Stimulated activated effector memory CD8-positive, alpha-beta T cell treated with anti-CD3 and anti-CD28 coated beads, Interleukin-12 subunit alpha, Interleukin-12 subunit beta, amount 100 ng/mL, for 72 hours (primary cell): ENCODE measurements around the gene FASTKD3.
A peak's percentile ranks its signal among the peaks of the same experiment; 100 is the strongest.

Experiments
- ATAC-seq: fragments of 150-1000 bp; cut with Tn5 transposase; 2 replicates; pipeline ENCODE4 v1.10.0; 2021
- DNase-seq, 2 donors: peaks; one replicate each; pipeline ENCODE4 v3.0.0; 2021 to 2022; ENCODE audit warnings: low spot score in 2 of 2
- H3K27ac Mint-ChIP-seq: one replicate; pipeline ENCODE4 v1.8.0; 2022; ENCODE audit warnings: mild to moderate bottlenecking, mixed read lengths
- H3K36me3 Mint-ChIP-seq: one replicate; pipeline ENCODE4 v1.8.0; 2022; ENCODE audit warnings: mild to moderate bottlenecking, mixed read lengths
- H3K4me1 Mint-ChIP-seq: one replicate; pipeline ENCODE4 v1.8.0; 2022; ENCODE audit warnings: mixed read lengths
- H3K4me3 Mint-ChIP-seq: one replicate; pipeline ENCODE4 v1.8.0; 2022; ENCODE audit warnings: mild to moderate bottlenecking, mixed read lengths
- H3K9me3 Mint-ChIP-seq: one replicate; pipeline ENCODE4 v1.8.0; 2022; ENCODE audit warnings: mixed read lengths

The FASTKD3 gene

DNA sequence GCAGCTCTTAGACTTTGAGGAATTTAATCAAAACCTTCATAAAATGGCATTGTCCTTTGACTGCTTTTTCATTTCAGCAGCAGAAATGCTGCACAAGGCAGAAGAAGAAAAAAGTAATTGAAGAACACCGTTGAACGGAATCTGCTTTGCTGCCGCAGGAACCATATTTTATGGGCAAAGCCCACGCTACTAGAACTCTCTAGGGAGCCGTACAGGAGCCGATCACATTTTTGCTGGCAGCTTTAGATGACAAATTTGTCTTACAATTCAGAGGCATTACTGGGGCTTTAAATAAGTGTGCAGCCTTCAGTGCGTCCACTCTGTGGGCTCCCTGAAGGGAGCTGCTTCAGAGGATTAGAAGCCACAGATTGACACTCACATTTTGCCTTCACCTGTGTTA is 23.3 kb downstream of the FASTKD3 start:
- H3K36me3 Mint-ChIP-seq = no peaks in the 10 kb centered on the region
- H3K9me3 Mint-ChIP-seq = no peaks in the 10 kb centered on the region
- no peak overlapping the region for H3K27ac Mint-ChIP-seq
- no peak for DNase-seq
- H3K4me3 Mint-ChIP-seq = no peak overlapping the region
- no peak for ATAC-seq
- no peaks in the 10 kb centered on the region for H3K4me1 Mint-ChIP-seq

DNA sequence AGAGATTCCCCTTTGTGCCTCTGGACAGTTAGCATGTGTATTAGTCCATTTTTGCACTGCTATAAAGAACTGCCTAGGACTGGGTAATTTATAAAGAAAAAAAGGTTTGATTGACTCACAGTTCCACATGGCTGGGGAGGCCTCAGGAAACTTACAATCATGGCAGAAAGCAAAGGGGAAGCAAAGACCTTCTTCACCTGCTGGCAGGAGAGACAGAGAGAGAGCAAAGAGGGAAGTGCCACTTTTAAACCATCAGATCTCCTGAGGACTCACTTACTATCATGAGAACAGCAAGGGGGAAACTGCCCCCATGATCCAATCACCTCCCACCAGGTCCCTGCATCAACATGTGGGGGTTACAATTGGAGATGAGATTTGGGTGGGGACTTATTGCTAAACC is 23.9 kb downstream of the FASTKD3 start:
- DNase-seq (no peak), ATAC-seq (no peak)
- Mint-ChIP-seq H3K27ac (no peak overlapping the region), H3K9me3 (no peaks in the 10 kb centered on the region), H3K36me3 (no peaks in the 10 kb centered on the region), H3K4me3 (no peak overlapping the region), H3K4me1 (no peaks in the 10 kb centered on the region)

DNA sequence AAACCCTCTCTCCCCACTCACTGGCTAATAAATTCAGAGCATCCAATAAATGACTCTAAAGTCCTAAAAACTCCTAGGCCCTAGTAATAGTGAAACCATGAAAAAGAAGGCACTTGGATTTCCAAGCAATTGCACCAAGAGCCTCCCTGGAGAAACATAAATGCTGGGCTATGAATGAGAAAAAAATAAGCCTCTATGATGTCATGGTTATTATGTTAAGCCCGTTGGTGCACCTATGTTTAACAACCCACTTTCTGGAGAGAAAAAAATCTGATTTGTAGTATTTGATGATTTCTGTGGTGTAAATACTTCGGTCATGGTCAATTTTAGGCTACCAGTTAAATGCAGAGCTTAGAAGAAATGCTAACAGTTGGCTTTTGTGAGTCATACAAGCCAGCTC is 26.3 kb downstream of the FASTKD3 start:
- H3K4me3 Mint-ChIP-seq = no peak overlapping the region
- H3K27ac Mint-ChIP-seq = no peak overlapping the region
- no peaks in the 10 kb centered on the region for H3K36me3 Mint-ChIP-seq
- no peaks in the 10 kb centered on the region for H3K9me3 Mint-ChIP-seq
- no peak for ATAC-seq
- no peaks in the 10 kb centered on the region for H3K4me1 Mint-ChIP-seq
- DNase-seq = no peak

DNA sequence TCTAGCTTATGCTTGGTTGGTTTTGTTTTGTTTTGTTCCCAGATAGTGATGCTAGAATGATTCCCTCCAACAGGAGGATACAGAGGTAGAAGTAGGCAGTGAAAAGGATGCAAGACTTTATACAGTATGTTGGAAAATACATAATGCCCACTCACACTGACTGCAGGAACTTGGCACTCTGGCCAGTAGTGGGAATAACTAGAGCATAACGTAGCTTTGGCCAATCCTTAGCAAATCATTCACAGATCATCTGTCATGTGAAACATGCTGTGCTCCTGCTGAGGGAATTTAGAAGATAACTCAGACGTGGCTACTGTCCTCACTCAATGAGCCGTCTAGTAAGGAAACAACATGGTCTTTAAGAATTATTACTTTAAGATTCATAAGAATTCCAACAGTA is 31.4 kb downstream of the FASTKD3 start:
- no peak overlapping the region for H3K27ac Mint-ChIP-seq
- H3K4me1 Mint-ChIP-seq = no peaks in the 10 kb centered on the region
- DNase-seq (no peak), ATAC-seq (no peak)
- no peaks in the 10 kb centered on the region for H3K36me3 Mint-ChIP-seq
- no peak overlapping the region for H3K4me3 Mint-ChIP-seq
- no peaks in the 10 kb centered on the region for H3K9me3 Mint-ChIP-seq

DNA sequence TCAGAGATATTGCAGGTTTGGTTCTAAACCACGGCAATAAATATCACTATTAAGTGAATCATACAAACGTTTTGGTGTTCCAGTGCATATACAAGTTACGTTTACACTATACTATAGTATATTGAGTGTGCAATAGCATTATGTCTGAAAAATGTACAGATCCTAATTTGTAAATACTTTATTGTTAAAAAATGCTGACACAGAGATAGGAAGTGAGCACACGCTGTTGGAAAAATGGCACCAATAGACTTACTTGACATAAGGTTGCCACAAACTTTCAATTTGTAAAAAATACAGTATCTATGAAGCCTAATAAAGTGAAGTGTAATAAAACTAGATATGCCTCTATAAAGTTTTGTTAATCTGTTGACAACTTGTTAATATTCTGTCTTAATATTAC is 33.8 kb downstream of the FASTKD3 start:
- Mint-ChIP-seq H3K4me3 (no peak overlapping the region), H3K36me3 (no peaks in the 10 kb centered on the region), H3K4me1 (no peaks in the 10 kb centered on the region), H3K9me3 (no peaks in the 10 kb centered on the region), H3K27ac (no peak overlapping the region)
- DNase-seq (no peak), ATAC-seq (no peak)

DNA sequence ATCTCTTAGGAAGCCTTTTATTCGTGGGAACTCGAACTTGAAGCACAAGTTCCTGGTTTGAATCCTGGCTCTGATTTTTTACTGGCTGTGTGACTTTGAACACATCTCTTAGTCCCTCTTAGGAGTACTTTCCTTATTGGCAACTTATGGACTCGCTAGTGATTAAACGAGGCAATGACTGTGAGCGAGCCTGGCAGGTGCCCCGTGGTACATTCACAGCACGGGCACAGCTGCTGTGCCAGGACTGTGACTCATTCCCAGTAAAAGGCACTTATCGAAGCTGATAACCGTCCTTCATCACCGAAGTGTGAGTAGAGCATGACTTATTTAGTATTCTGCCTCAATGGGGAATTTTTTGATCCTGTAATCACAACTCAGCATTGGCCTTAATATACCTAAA is 40.6 kb downstream of the FASTKD3 start:
- no peak for DNase-seq
- Mint-ChIP-seq H3K4me3 (no peak overlapping the region), H3K4me1 (no peaks in the 10 kb centered on the region), H3K9me3 (no peaks in the 10 kb centered on the region), H3K36me3 (no peaks in the 10 kb centered on the region), H3K27ac (no peak overlapping the region)
- ATAC-seq = no peak

DNA sequence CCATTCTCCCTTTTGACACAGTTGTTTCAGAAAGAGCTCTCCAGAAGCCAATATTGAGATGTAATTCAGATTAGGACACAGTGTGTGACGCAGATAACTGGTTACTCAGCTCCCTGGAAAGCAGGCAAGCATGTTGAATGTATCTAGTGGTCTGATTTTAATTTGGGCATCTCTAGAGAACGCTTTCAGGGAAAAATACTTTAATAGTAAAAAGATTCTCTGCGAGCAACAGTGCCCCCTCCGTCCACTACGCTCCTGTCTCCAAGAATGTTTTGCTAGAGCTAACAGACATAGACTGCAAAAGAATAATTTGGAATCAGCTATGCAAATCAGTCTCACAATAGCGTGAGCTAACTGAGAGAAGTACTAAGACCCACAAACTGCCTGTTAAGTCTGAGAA is 41.2 kb downstream of the FASTKD3 start:
- no peaks in the 10 kb centered on the region for H3K9me3 Mint-ChIP-seq
- no peak for DNase-seq
- ATAC-seq = no peak
- H3K27ac Mint-ChIP-seq = no peak overlapping the region
- H3K4me1 Mint-ChIP-seq = no peaks in the 10 kb centered on the region
- no peak overlapping the region for H3K4me3 Mint-ChIP-seq
- H3K36me3 Mint-ChIP-seq = no peaks in the 10 kb centered on the region

DNA sequence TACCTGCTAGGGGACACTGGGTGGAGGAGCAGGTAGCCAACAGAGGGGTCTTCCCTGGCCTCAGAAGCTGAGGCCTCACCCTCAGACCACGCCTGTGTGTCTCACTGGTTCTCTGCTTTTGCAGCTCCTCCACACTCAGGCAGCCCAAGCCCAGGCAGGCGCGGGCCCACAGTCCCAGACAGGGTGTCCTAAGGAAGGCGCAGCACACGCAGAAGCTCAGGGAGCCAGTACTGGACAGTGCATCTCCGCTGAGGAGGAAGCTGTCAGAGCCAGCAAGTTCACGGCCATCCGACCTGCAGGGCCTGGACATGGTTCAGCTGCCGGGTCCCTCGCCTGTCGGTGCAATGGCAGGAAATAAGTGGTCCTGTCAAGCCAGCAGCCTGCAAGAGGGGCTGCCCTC is 43.2 kb downstream of the FASTKD3 start:
- ATAC-seq = no peak
- no peak overlapping the region for H3K4me3 Mint-ChIP-seq
- H3K27ac Mint-ChIP-seq = no peak overlapping the region
- no peaks in the 10 kb centered on the region for H3K4me1 Mint-ChIP-seq
- H3K9me3 Mint-ChIP-seq = no peaks in the 10 kb centered on the region
- no peaks in the 10 kb centered on the region for H3K36me3 Mint-ChIP-seq
- DNase-seq = no peak

DNA sequence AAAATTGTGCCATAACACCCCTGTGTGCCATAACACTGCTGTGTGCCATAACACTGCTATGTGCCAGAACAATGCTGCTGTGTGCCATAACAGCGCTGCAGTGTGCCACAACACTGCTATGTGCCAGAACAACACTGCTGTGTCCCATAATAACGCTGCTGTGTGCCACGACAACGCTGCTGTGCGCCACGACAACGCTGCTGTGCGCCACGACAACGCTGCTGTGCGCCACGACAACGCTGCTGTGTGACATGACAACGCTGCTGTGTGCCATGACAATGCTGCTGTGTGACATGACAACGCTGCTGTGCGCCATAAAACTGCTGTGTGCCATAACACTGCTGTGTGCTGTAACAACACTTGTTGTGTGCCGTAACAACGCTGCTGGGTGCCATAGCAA is 43.8 kb downstream of the FASTKD3 start:
- no peaks in the 10 kb centered on the region for H3K36me3 Mint-ChIP-seq
- H3K27ac Mint-ChIP-seq = no peak overlapping the region
- H3K9me3 Mint-ChIP-seq = no peaks in the 10 kb centered on the region
- no peak overlapping the region for H3K4me3 Mint-ChIP-seq
- DNase-seq (no peak), ATAC-seq (no peak)
- no peaks in the 10 kb centered on the region for H3K4me1 Mint-ChIP-seq

DNA sequence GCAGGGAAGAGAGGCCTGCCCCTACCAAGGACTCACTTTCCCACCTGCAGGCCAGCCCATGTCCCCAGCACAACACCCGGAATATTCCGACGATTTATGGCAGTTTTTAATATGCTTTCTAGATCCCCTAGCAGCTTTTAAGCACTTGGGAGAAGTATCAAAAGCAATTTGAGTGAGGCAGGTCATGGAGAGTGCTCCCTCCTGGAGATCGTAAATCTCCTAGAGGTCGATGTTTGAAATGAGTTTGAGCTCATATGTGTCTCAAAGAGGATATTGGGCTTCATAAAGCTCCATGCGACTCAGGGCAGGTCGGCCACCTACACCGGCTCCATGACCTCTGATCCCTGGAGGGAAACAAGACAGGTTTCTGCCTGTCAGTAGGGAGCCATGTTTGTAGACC is 45.2 kb downstream of the FASTKD3 start:
- Mint-ChIP-seq H3K27ac (no peak overlapping the region), H3K4me1 (no peaks in the 10 kb centered on the region), H3K36me3 (no peaks in the 10 kb centered on the region), H3K9me3 (no peaks in the 10 kb centered on the region), H3K4me3 (no peak overlapping the region)
- DNase-seq = no peak
- no peak for ATAC-seq

DNA sequence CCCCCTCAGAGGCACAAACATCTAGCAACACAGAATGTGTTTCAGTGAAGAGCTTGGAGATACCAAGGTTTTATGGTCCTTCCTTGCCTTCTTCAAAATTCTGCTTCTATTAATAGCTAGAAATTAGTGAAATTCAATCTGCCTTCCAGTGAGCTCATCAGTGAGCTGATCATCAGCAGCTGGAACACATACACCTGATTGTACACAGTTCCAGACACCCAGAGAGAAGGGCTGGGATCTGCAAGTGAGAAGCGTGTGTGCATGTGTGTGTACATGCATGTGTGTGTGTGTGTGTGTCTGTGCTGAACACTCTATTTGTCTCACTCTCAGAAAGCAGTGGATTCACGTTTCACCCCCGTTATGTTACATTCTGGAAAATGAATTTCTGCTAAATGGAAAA is 46.4 kb downstream of the FASTKD3 start:
- DNase-seq = no peak
- Mint-ChIP-seq H3K4me1 (no peaks in the 10 kb centered on the region), H3K9me3 (no peaks in the 10 kb centered on the region), H3K27ac (no peak overlapping the region), H3K4me3 (no peak overlapping the region), H3K36me3 (no peaks in the 10 kb centered on the region)
- no peak for ATAC-seq

DNA sequence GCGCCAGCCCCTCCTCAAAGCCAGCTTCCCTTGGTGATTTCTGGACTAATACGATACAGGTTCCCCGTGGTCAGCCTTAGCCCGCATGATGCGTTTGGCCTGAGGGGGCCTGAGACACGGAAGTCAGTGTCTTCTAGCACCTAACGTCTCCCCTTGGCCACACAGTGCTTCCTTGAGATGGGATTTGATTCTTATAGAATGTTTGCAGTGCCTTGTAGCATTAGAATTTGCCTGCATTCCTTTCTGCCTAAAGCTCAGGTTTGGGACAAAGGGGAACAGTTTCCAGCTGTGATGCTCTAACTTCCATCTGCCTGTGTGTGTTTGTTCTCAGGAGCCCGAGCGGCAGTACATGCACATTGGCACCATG is 52.3 kb downstream of the FASTKD3 start:
- Mint-ChIP-seq H3K27ac (no peak overlapping the region), H3K9me3 (no peaks in the 10 kb centered on the region), H3K36me3 (no peaks in the 10 kb centered on the region), H3K4me3 (no peak overlapping the region), H3K4me1 (no peaks in the 10 kb centered on the region)
- ATAC-seq (peak; percentile 9), DNase-seq (no peak)

DNA sequence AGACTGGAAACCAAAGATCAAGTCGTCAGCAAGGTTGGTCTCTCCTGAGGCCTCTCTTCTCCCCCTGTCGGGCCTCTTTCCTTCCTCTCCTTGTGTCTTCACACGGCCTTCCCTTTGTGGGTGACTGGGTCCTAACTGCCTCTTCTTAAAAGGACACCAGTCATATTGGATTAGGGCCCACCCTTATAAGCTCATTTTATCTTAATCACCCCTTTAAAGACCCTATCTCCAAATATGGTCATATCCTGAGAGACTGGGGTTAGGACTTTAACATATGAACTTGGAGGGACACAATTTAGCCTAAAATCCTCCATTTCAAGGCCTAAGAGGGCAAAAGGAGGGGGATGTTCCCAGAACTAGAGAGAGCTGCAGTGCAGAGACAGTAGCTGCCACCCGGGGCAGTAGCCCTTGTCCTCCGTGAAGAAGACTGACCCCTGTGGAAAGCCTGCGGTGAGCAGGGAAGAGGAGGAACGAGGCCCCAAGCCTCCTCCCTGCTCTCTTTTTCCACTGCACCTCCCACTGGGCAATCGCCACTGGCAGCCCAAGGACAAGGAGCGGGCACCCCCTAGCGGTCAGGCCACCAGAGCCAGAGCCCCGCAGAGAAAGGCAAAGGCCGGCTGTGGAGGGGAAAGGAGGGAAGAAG is 52.8 kb downstream of the FASTKD3 start:
- Mint-ChIP-seq H3K4me3 (no peak overlapping the region), H3K36me3 (no peaks in the 10 kb centered on the region), H3K4me1 (no peaks in the 10 kb centered on the region), H3K9me3 (no peaks in the 10 kb centered on the region), H3K27ac (no peak overlapping the region)
- ATAC-seq = peak; percentile 85
- DNase-seq = peak; percentile 58 to 77

DNA sequence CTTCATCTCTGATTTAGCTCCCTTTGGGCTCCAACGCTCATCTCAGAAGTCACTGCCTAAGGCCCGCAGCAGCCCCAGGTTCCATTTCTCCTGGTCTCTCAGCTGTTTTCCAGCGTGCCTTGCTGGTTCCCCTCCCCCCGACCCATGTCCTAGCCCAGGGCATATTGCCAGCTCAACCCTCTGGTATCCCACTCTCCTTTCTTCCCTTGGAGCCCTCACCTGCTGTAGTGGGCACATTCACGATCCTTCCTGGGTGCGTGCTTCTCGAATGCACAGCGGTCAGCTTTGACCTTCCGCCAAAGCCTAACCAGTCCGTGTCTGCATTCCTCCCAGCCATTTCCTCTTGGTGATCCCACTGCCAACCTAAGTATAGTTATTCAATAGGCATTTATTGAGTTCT is 54.0 kb downstream of the FASTKD3 start:
- no peak overlapping the region for H3K4me3 Mint-ChIP-seq
- no peak for DNase-seq
- H3K9me3 Mint-ChIP-seq = no peaks in the 10 kb centered on the region
- H3K4me1 Mint-ChIP-seq = no peaks in the 10 kb centered on the region
- no peak for ATAC-seq
- no peak overlapping the region for H3K27ac Mint-ChIP-seq
- no peaks in the 10 kb centered on the region for H3K36me3 Mint-ChIP-seq

DNA sequence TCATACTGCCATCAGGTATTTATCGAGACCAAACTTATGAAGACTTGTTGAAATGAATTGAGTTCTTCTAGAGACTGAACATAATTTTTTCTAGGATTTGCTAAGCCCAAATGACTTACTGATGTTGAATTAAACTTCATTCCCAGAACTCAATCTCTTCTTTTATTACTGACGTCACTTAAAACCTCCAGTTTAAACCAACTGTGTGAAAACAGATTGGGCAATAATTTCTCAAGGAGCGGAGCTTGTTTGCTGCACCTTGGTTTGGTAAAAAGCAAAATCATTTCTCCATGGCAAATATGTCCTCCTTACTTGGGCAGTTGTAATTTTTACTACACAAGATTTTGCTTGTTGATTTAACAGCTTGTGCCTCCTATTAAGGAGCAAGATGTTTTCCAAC is 55.3 kb downstream of the FASTKD3 start:
- Mint-ChIP-seq H3K4me3 (no peak overlapping the region), H3K9me3 (no peaks in the 10 kb centered on the region), H3K36me3 (no peaks in the 10 kb centered on the region), H3K4me1 (no peaks in the 10 kb centered on the region), H3K27ac (no peak overlapping the region)
- no peak for ATAC-seq
- DNase-seq = no peak

DNA sequence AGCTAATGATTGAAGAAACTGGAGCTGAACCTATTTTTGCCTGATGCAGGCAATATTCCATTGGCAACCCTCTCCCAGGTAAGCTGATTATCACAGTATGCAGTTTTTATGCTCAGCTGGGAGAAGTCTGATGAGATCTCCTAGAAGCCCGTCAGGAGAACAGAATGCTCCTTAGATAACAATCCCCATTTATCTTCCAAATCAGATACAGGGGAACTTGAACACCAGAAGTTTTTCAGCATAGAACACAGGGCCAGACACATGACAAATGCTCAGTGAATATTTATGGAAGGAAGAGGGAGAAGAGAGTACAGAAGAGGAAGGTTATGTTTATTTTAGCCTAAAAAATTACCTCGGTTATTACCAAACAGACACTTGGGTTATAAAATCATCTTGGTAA is 55.8 kb downstream of the FASTKD3 start:
- ATAC-seq (no peak), DNase-seq (no peak)
- Mint-ChIP-seq H3K36me3 (no peaks in the 10 kb centered on the region), H3K27ac (no peak overlapping the region), H3K4me1 (no peaks in the 10 kb centered on the region), H3K9me3 (no peaks in the 10 kb centered on the region), H3K4me3 (no peak overlapping the region)

DNA sequence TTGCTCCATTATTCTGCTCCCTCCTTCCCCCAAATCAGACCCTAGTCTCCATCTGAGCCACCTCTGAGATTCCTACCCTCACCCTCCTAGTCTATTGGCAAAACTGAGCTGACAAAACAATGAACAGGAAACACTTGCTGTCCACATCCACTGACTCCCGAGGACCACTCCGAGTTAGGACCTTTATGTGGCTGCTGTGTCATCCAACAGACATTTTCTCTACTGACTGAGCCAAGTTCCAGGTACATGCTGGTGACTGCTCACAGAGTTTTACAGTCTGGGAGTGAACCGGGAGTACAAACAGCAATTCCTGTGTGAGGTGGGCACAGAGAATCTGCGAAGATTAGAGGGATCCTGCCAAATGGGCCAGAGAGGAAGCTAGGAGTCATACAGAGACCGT is 57.1 kb downstream of the FASTKD3 start:
- ATAC-seq = no peak
- H3K9me3 Mint-ChIP-seq = no peaks in the 10 kb centered on the region
- no peaks in the 10 kb centered on the region for H3K4me1 Mint-ChIP-seq
- no peak for DNase-seq
- H3K4me3 Mint-ChIP-seq = no peak overlapping the region
- no peak overlapping the region for H3K27ac Mint-ChIP-seq
- H3K36me3 Mint-ChIP-seq = no peaks in the 10 kb centered on the region
